A673 (cell line): ENCODE results near the gene CARD19. TPM values are rescaled to one million over a fixed set of nuclear protein-coding genes. Genes with fewer than 3 reads are reported as not detected.
"Not testable (repeated sequence)": the region's sequence is repeated elsewhere in the genome, so short reads cannot be mapped to it uniquely, and the experiment has no call there.

ENCODE experiments used
- BruUV-seq: library from RNA; stranded (reverse); fragments of 400-500 nt; replicated peaks from 2 replicates; lab custom pipeline; 2021; lab: Mats Ljungman, UMichigan
- CTCF ChIA-PET: fragments of 300-600 bp; sonication (Branson Sonifier 250); formaldehyde crosslinking; loops from one replicate; lab custom pipeline; 2022; ENCODE audit warnings: antibody characterized with exemption; lab: Charles Lee
- POLR2A ChIA-PET: fragments of 300-600 bp; sonication (Branson Sonifier 250); formaldehyde crosslinking; loops from one replicate; lab custom pipeline; 2022; ENCODE audit warnings: antibody characterized with exemption; ENCODE audit not compliant: low non-redundant PET; lab: Charles Lee
- DNase-seq: peaks from one replicate; pipeline ENCODE4 v3.0.0-alpha.2; 2015; ENCODE audit warnings: low spot score
- H3K27ac ChIP-seq: fragments of 200-600 bp; sonication (generic); 2 replicates; pipeline ENCODE4 v1.5.1; 2016; ENCODE audit warnings: mixed run types, low read depth, mild to moderate bottlenecking, mixed read lengths, antibody characterized with exemption, low read length; ENCODE audit not compliant: poor library complexity, severe bottlenecking
- H3K27me3 ChIP-seq: fragments of 200-600 bp; sonication (generic); replicated peaks from 2 replicates; pipeline ENCODE4 v1.6.1; 2017; ENCODE audit warnings: mixed run types, low read depth, mild to moderate bottlenecking, mixed read lengths, antibody characterized with exemption, low read length; ENCODE audit not compliant: insufficient read depth, poor library complexity
- H3K36me3 ChIP-seq: fragments of 200-600 bp; sonication (generic); 2 replicates; pipeline ENCODE4 v1.6.1; 2016; ENCODE audit warnings: mixed run types, mild to moderate bottlenecking, mixed read lengths, antibody characterized with exemption, low read length; ENCODE audit not compliant: insufficient read depth, poor library complexity, severe bottlenecking
- H3K4me1 ChIP-seq: fragments of 200-600 bp; sonication (generic); 2 replicates; pipeline ENCODE4 v1.6.1; 2017; ENCODE audit warnings: mixed run types, mild to moderate bottlenecking, mixed read lengths, antibody characterized with exemption, low read length; ENCODE audit not compliant: insufficient read depth, poor library complexity, severe bottlenecking
- H3K4me3 ChIP-seq: fragments of 200-600 bp; sonication (generic); 2 replicates; pipeline ENCODE4 v1.5.1; 2016; ENCODE audit warnings: low read depth, mixed run types, mild to moderate bottlenecking, mixed read lengths, low read length; ENCODE audit not compliant: poor library complexity, severe bottlenecking
- H3K9me3 ChIP-seq: fragments of 200-600 bp; sonication (generic); 2 replicates; pipeline ENCODE4 v1.6.1; 2016; ENCODE audit warnings: mixed run types, low read depth, mild to moderate bottlenecking, mixed read lengths, antibody characterized with exemption, low read length; ENCODE audit not compliant: poor library complexity, severe bottlenecking
- CTCF ChIP-seq: fragments of 300-800, 200-600 bp; sonication (generic); conservative IDR thresholded peaks from 2 replicates; pipeline ENCODE4 v1.5.1; 2017; ENCODE audit warnings: low read depth, mild to moderate bottlenecking, antibody characterized with exemption, low read length, moderate library complexity, mixed read lengths
- EZH2 ChIP-seq: fragments of 200-600 bp; sonication (generic); IDR thresholded peaks from 2 replicates; pipeline ENCODE4 v1.6.1; 2017; ENCODE audit warnings: borderline replicate concordance, low read depth, mild to moderate bottlenecking, mixed read lengths, antibody characterized with exemption, low read length; ENCODE audit not compliant: poor library complexity, severe bottlenecking
- intact Hi-C: fragments of 100-400 bp; cut with micrococcal nuclease; formaldehyde crosslinking; loops from one replicate; pipeline ENCODE4 v1.10.0; 2022; ENCODE audit not compliant: unreplicated experiment
- total RNA-seq: library from RNA; stranded (reverse); gene quantifications from 2 replicates; pipeline ENCODE4 v1.2.3, GENCODE V29; 2021

Gene CARD19
- total RNA-seq, 1 experiment from 2014 or later = 12.2 TPM

DNA sequence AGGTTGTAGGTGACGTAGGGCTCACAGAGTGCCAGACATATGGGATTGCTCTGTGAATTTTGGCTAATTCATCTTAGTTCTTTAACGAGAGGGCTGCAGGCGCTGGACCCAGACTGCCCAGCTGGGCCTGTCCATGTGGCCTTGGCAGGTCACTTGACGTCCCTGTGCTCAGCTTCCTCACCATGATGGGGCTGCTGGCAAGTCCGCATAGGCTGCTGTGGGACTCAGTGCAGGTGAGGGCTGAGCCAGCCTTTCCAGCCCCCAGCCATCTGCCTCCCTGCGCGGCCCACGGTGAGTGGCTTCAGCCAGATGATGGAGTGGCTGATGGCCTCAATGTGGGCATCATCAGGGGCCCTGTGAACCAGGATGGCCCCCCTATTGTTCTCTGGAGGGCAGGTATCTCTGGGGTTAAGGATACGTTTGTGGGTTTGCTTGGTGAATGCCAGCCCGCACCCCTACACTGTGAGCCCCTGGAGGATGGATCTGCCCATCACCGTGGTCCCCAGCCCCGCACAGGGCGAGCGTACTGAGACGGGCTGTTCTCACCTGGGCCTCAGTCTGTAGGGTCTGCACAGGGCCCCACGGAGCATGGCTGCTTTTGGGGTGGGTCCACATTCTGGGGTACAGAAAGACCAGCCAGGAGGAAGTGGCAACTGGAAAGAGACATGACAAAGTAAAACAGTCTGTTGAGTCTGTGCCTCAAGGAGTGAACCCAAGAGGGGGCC is 3.7 kb downstream of the CARD19 start:
- POLR2A ChIA-PET = no interaction called here
- no peak for DNase-seq
- Histone ChIP-seq H3K27ac (no peak overlapping the region), H3K36me3 (no peaks in the 10 kb centered on the region), H3K4me1 (peaks cover 13% of the 10 kb centered on the region), H3K27me3 (no peaks in the 10 kb centered on the region), H3K9me3 (no peaks in the 10 kb centered on the region), H3K4me3 (no peak overlapping the region)
- intact Hi-C loops = no loop called here
- CTCF ChIA-PET = no interaction called here
- no peak for TF ChIP-seq EZH2
- TF ChIP-seq CTCF = no peak
- no TSS peak for BruUV-seq

DNA sequence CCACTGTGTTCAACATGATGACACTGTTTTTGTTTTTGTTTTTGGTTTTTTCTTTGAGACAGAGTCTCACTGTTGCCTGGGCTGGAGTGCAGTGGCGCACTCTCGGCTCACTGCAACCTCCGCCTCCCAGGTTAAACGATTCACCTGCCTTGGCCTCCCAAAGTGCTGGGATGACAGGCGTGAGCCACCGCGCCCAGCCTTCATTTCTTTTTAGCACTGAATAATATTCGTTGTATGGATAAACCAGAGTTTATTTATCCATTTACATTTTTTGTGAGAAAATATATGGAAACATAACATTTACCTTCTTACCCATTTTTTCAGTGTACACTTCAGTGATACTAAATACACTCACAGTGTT is 4.2 kb downstream of the CARD19 start:
- no peak for TF ChIP-seq EZH2
- no peak for TF ChIP-seq CTCF
- BruUV-seq = no TSS peak
- POLR2A ChIA-PET = no interaction called here
- no peak for DNase-seq
- H3K9me3 ChIP-seq = no peaks in the 10 kb centered on the region
- CTCF ChIA-PET = no interaction called here
- intact Hi-C loops = no loop called here
- H3K27ac ChIP-seq = no peak overlapping the region
- H3K4me1 ChIP-seq = peaks cover 8% of the 10 kb centered on the region
- no peak overlapping the region for H3K4me3 ChIP-seq
- H3K27me3 ChIP-seq = no peaks in the 10 kb centered on the region
- no peaks in the 10 kb centered on the region for H3K36me3 ChIP-seq

GRCh38 chr9:93101086-93101485 is 5.1 kb downstream of the CARD19 start:
- H3K4me3 ChIP-seq, H3K36me3 ChIP-seq, intact Hi-C loops, POLR2A ChIA-PET, BruUV-seq, H3K9me3 ChIP-seq, DNase-seq, CTCF ChIA-PET, H3K27ac ChIP-seq, H3K27me3 ChIP-seq, H3K4me1 ChIP-seq: not testable (repeated sequence)

GRCh38 chr9:93105620-93106019 is 9.6 kb downstream of the CARD19 start:
- no peak for TF ChIP-seq CTCF
- no peak for TF ChIP-seq EZH2
- no peaks in the 10 kb centered on the region for H3K9me3 ChIP-seq
- no peaks in the 10 kb centered on the region for H3K27me3 ChIP-seq
- POLR2A ChIA-PET = no interaction called here
- no peaks in the 10 kb centered on the region for H3K4me1 ChIP-seq
- H3K4me3 ChIP-seq = no peak overlapping the region
- no peaks in the 10 kb centered on the region for H3K36me3 ChIP-seq
- no TSS peak for BruUV-seq
- intact Hi-C loops = no loop called here
- no peak overlapping the region for H3K27ac ChIP-seq
- CTCF ChIA-PET = no interaction called here
- no peak for DNase-seq
